Central memory CD8-positive, alpha-beta T cell (primary cell): ENCODE measurements around the gene TIMM17A.
"Not testable (repeated sequence)": the region's sequence is repeated elsewhere in the genome, so short reads cannot be mapped to it uniquely, and the experiment has no call there.

Source experiments
- ATAC-seq: fragments of 150-1000 bp; cut with Tn5 transposase; replicated peaks from 2 replicates; pipeline ENCODE4 v1.10.0; 2022; ENCODE audit warnings: mild to moderate bottlenecking, moderate FRiP score, moderate number of reproducible peaks; ENCODE audit not compliant: poor library complexity, severe bottlenecking; ENCODE audit errors: extremely low read depth
- DNase-seq, 2 donors: peaks; one replicate each; pipeline ENCODE4 v3.0.0; 2021; ENCODE audit warnings: low spot score in 2 of 2
- H3K27ac Mint-ChIP-seq: one replicate; pipeline ENCODE4 v1.8.0; 2022; ENCODE audit warnings: low read depth, mild to moderate bottlenecking, moderate library complexity, mixed read lengths
- H3K27me3 Mint-ChIP-seq: one replicate; pipeline ENCODE4 v1.8.0; 2022; ENCODE audit warnings: mixed read lengths
- H3K36me3 Mint-ChIP-seq: one replicate; pipeline ENCODE4 v1.8.0; 2022; ENCODE audit warnings: mild to moderate bottlenecking, moderate library complexity, mixed read lengths; ENCODE audit not compliant: insufficient read depth
- H3K4me1 Mint-ChIP-seq: one replicate; pipeline ENCODE4 v1.8.0; 2022; ENCODE audit warnings: mixed read lengths
- H3K4me3 Mint-ChIP-seq: one replicate; pipeline ENCODE4 v1.8.0; 2022; ENCODE audit warnings: mild to moderate bottlenecking, moderate library complexity, mixed read lengths
- H3K9me3 Mint-ChIP-seq: one replicate; pipeline ENCODE4 v1.8.0; 2022; ENCODE audit warnings: mixed read lengths

The TIMM17A gene

GRCh38 chr1:202014915-202015661, 59.8 kb downstream of the TIMM17A start:
- H3K27ac Mint-ChIP-seq, result no peak overlapping the region
- no peak for ATAC-seq
- peaks cover 16% of the 10 kb centered on the region for H3K27me3 Mint-ChIP-seq
- H3K4me3 Mint-ChIP-seq, result no peak overlapping the region
- DNase-seq, result no peak
- H3K36me3 Mint-ChIP-seq, result peaks cover 4% of the 10 kb centered on the region
- H3K9me3 Mint-ChIP-seq, result no peaks in the 10 kb centered on the region
- no peaks in the 10 kb centered on the region for H3K4me1 Mint-ChIP-seq

- Mint-ChIP-seq H3K9me3 (no peaks in the 10 kb centered on the region), H3K4me1 (no peaks in the 10 kb centered on the region), H3K36me3 (peaks cover 4% of the 10 kb centered on the region), H3K4me3 (no peak overlapping the region), H3K27me3 (peaks cover 16% of the 10 kb centered on the region), H3K27ac (no peak overlapping the region)
- ATAC-seq, result no peak
- no peak for DNase-seq
Measured at GRCh38 chr1:202015662-202015937, 60.3 kb downstream of the TIMM17A start.

- Mint-ChIP-seq H3K4me3 (no peak overlapping the region), H3K9me3 (no peaks in the 10 kb centered on the region), H3K36me3 (peaks cover 4% of the 10 kb centered on the region), H3K27me3 (peaks cover 20% of the 10 kb centered on the region), H3K27ac (no peak overlapping the region), H3K4me1 (no peaks in the 10 kb centered on the region)
- no peak for ATAC-seq
- DNase-seq, result no peak
Measured at GRCh38 chr1:202016022-202016810, 60.9 kb downstream of the TIMM17A start.

- H3K27ac Mint-ChIP-seq, result no peak overlapping the region
- no peak overlapping the region for H3K4me3 Mint-ChIP-seq
- H3K4me1 Mint-ChIP-seq, result no peaks in the 10 kb centered on the region
- peaks cover 29% of the 10 kb centered on the region for H3K27me3 Mint-ChIP-seq
- peaks cover 4% of the 10 kb centered on the region for H3K36me3 Mint-ChIP-seq
- ATAC-seq (no peak), DNase-seq (no peak)
- H3K9me3 Mint-ChIP-seq, result no peaks in the 10 kb centered on the region
Measured at GRCh38 chr1:202016811-202017748, 61.8 kb downstream of the TIMM17A start.

- Mint-ChIP-seq H3K27me3 (peaks cover 33% of the 10 kb centered on the region), H3K36me3 (peaks cover 4% of the 10 kb centered on the region), H3K4me3 (no peak overlapping the region), H3K4me1 (no peaks in the 10 kb centered on the region), H3K27ac (no peak overlapping the region), H3K9me3 (no peaks in the 10 kb centered on the region)
- ATAC-seq (no peak), DNase-seq (no peak)
Measured at GRCh38 chr1:202017749-202018467, 62.6 kb downstream of the TIMM17A start.

- no peaks in the 10 kb centered on the region for H3K4me1 Mint-ChIP-seq
- ATAC-seq (no peak), DNase-seq (no peak)
- peaks cover 4% of the 10 kb centered on the region for H3K36me3 Mint-ChIP-seq
- H3K27ac Mint-ChIP-seq, result no peak overlapping the region
- no peaks in the 10 kb centered on the region for H3K9me3 Mint-ChIP-seq
- H3K27me3 Mint-ChIP-seq, result peaks cover 39% of the 10 kb centered on the region
- no peak overlapping the region for H3K4me3 Mint-ChIP-seq
Measured at GRCh38 chr1:202018468-202019234, 63.3 kb downstream of the TIMM17A start.

- not testable (repeated sequence) for ATAC-seq, H3K4me3 Mint-ChIP-seq, H3K9me3 Mint-ChIP-seq, DNase-seq, H3K27ac Mint-ChIP-seq, H3K36me3 Mint-ChIP-seq, H3K4me1 Mint-ChIP-seq
- H3K27me3 Mint-ChIP-seq, result peaks cover 39% of the 10 kb centered on the region
Measured at GRCh38 chr1:202019235-202019558, 63.9 kb downstream of the TIMM17A start.
